ENCODE results near the gene CFAP74.
"Not testable (repeated sequence)": the region's sequence is repeated elsewhere in the genome, so short reads cannot be mapped to it uniquely, and the experiment has no call there.

CFAP74 gene

GRCh38 chr1:1883890-1884289 lies 119.7 kb downstream of the CFAP74 start:
- not testable (repeated sequence) for H3K27me3 ChIP-seq (ENCODE audit: insufficient read depth, low read length, poor library complexity); H3K4me3 ChIP-seq (ENCODE audit: low read length)

DNA sequence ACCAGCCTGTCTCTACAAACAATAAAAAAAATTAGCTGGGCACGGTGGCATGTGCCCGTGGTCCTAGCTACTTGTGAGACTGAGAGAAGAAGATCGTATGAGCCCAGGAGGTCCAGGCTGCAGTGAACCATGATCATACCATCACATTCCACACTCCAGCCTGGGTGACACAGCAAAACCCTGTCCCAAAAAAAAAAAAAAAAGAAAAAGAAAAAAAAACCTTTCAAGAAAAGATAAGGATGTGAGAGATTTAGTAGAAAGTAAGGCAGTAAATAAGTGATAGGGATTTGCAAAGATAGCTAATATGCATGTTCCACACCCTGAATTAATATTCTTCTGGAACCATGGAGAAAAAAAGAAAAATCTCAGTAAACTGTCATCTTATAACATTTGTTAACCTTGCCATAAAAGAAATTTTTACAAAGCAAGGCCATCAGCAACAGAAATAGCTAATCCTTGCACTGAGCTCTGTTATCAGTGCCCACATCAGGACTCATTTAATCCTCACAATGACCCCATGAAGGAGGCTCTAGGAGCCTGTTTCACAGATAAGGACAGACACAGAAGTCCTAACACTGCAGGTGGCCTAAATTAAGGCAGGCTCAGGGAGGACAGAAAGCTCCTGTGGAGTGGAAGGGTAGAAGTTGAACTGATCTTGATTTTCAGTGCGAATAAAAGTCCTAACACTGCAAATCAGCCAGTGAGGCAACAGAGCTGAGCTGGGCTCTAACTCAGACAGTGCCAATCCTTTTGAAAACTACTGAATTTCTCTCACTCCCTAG lies 120.3 kb downstream of the CFAP74 start:
- no peak overlapping the region for H3K23ac ChIP-seq (ENCODE audit: low read length)
- H3K4me2 ChIP-seq (ENCODE audit: low read length), result no peak overlapping the region
- DNase-seq, result peak; percentile 97
- no peak overlapping the region for H3K56ac ChIP-seq (ENCODE audit: low read length)
- H3K9ac ChIP-seq (ENCODE audit: low read length), result no peak overlapping the region
- H3K4me1 ChIP-seq (ENCODE audit: control insufficient read depth, low read depth, low read length), result peaks cover 4% of the 10 kb centered on the region
- H2BK15ac ChIP-seq (replicated peaks; ENCODE audit: low read depth), result no peak overlapping the region
- H2BK5ac ChIP-seq (ENCODE audit: low read length), result no peak overlapping the region
- peaks cover 2% of the 10 kb centered on the region for H3K79me1 ChIP-seq (ENCODE audit: low read length)
- no peak overlapping the region for H4K5ac ChIP-seq (ENCODE audit: low read length)
- no peak overlapping the region for H3K18ac ChIP-seq (ENCODE audit: low read length)
- H3K27ac ChIP-seq (ENCODE audit: low read depth, low read length), result no peak overlapping the region
- no peak overlapping the region for H2AK5ac ChIP-seq (ENCODE audit: low read length)
- no peak overlapping the region for H4K8ac ChIP-seq (ENCODE audit: low read depth, low read length)
- no peaks in the 10 kb centered on the region for H3K27me3 ChIP-seq (ENCODE audit: insufficient read depth, low read length, poor library complexity)
- peaks cover 83% of the 10 kb centered on the region for H3K79me2 ChIP-seq (ENCODE audit: control insufficient read depth, insufficient read depth, low read length)
- no peak overlapping the region for H3K4me3 ChIP-seq (ENCODE audit: low read length)
- WGBS (ENCODE audit: extremely low coverage, insufficient coverage, low lambda C conversion rate), result no CpG with 5 or more reads among the region's 4 CpGs
- H2BK120ac ChIP-seq (ENCODE audit: low read depth, low read length), result no peak overlapping the region
- no peaks in the 10 kb centered on the region for H3K36me3 ChIP-seq (ENCODE audit: control insufficient read depth, insufficient read depth, low read length)
- no peak overlapping the region for H3K4ac ChIP-seq (ENCODE audit: low read depth, low read length)

More at GRCh38 chr1:1883890-1884289, 119.7 kb downstream of the CFAP74 start:
- DNase-seq; H2AK5ac ChIP-seq (ENCODE audit: low read length); H3K4me2 ChIP-seq (ENCODE audit: low read length); H3K4ac ChIP-seq (ENCODE audit: low read depth, low read length); H3K9ac ChIP-seq (ENCODE audit: low read length); H3K56ac ChIP-seq (ENCODE audit: low read length); H3K27ac ChIP-seq (ENCODE audit: low read depth, low read length); H4K8ac ChIP-seq (ENCODE audit: low read depth, low read length); H4K5ac ChIP-seq (ENCODE audit: low read length); H3K4me1 ChIP-seq (ENCODE audit: control insufficient read depth, low read depth, low read length); H3K23ac ChIP-seq (ENCODE audit: low read length); H3K79me1 ChIP-seq (ENCODE audit: low read length); H3K18ac ChIP-seq (ENCODE audit: low read length); H2BK5ac ChIP-seq (ENCODE audit: low read length); H2BK120ac ChIP-seq (ENCODE audit: low read depth, low read length); H3K36me3 ChIP-seq (ENCODE audit: control insufficient read depth, insufficient read depth, low read length); H2BK15ac ChIP-seq (replicated peaks; ENCODE audit: low read depth): not testable (repeated sequence)
- WGBS (ENCODE audit: extremely low coverage, insufficient coverage, low lambda C conversion rate), result no CpG with 5 or more reads among the region's 11 CpGs
- H3K79me2 ChIP-seq (ENCODE audit: control insufficient read depth, insufficient read depth, low read length), result peaks cover 83% of the 10 kb centered on the region

GRCh38 chr1:1881727-1882126 lies 121.9 kb downstream of the CFAP74 start:
- Histone ChIP-seq H2AK5ac (ENCODE audit: low read length) (no peak overlapping the region), H3K4me3 (ENCODE audit: low read length) (no peak overlapping the region), H3K9ac (ENCODE audit: low read length) (no peak overlapping the region), H3K79me2 (ENCODE audit: control insufficient read depth, insufficient read depth, low read length) (peaks cover 80% of the 10 kb centered on the region), H3K36me3 (ENCODE audit: control insufficient read depth, insufficient read depth, low read length) (no peaks in the 10 kb centered on the region), H2BK120ac (ENCODE audit: low read depth, low read length) (no peak overlapping the region), H3K4me2 (ENCODE audit: low read length) (no peak overlapping the region), H4K8ac (ENCODE audit: low read depth, low read length) (no peak overlapping the region), H3K23ac (ENCODE audit: low read length) (no peak overlapping the region), H3K56ac (ENCODE audit: low read length) (peak overlapping the region; percentile 35), H3K79me1 (ENCODE audit: low read length) (peaks cover 2% of the 10 kb centered on the region), H3K4me1 (ENCODE audit: control insufficient read depth, low read depth, low read length) (peaks cover 4% of the 10 kb centered on the region), H3K18ac (ENCODE audit: low read length) (no peak overlapping the region), H3K27ac (ENCODE audit: low read depth, low read length) (no peak overlapping the region), H2BK15ac (replicated peaks; ENCODE audit: low read depth) (no peak overlapping the region), H3K4ac (ENCODE audit: low read depth, low read length) (no peak overlapping the region), H3K27me3 (ENCODE audit: insufficient read depth, low read length, poor library complexity) (no peaks in the 10 kb centered on the region), H4K5ac (ENCODE audit: low read length) (no peak overlapping the region), H2BK5ac (ENCODE audit: low read length) (no peak overlapping the region)
- WGBS (ENCODE audit: extremely low coverage, insufficient coverage, low lambda C conversion rate), result no CpG with 5 or more reads among the region's 6 CpGs
- DNase-seq, result no peak

DNA sequence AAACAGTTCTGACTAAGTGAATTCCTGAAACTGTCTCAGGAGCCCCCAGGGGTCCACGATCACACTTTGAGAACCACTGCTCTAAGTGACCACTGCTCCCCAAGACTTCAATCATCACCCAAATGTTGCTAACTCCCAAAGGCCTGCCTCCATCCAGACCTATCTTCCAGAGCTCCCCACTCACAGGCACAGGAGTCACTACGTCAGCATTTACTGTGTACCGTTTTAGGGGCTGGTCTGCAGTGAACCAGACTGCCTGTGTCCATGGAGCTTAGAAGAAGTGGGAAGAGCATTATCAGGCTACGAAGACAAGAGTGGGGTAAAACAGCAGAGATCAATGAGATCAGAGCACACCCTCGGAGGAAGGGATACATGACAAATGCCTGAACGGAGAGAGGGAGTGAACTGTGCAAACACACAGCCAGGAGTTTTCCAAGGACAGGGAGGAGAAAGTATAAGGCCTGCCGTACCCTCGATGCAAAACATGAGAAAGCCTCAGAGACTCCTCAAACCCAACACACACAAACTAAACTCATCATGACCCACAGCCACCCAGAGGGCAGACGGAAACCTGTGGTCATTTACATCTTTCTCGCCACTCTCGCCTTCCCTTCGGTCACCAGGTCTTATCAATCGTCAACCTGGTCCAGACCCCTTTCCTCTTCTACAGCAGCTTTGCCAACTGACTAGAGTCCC lies 122.8 kb downstream of the CFAP74 start:
- H4K5ac ChIP-seq (ENCODE audit: low read length), result no peak overlapping the region
- H3K23ac ChIP-seq (ENCODE audit: low read length), result no peak overlapping the region
- WGBS (ENCODE audit: extremely low coverage, insufficient coverage, low lambda C conversion rate), result no CpG with 5 or more reads among the region's 13 CpGs
- no peak overlapping the region for H3K18ac ChIP-seq (ENCODE audit: low read length)
- no peak overlapping the region for H3K9ac ChIP-seq (ENCODE audit: low read length)
- peaks cover 80% of the 10 kb centered on the region for H3K79me2 ChIP-seq (ENCODE audit: control insufficient read depth, insufficient read depth, low read length)
- H3K27ac ChIP-seq (ENCODE audit: low read depth, low read length), result no peak overlapping the region
- H3K27me3 ChIP-seq (ENCODE audit: insufficient read depth, low read length, poor library complexity), result no peaks in the 10 kb centered on the region
- no peak overlapping the region for H2AK5ac ChIP-seq (ENCODE audit: low read length)
- H2BK15ac ChIP-seq (replicated peaks; ENCODE audit: low read depth), result no peak overlapping the region
- H3K4me1 ChIP-seq (ENCODE audit: control insufficient read depth, low read depth, low read length), result peaks cover 4% of the 10 kb centered on the region
- H3K4me3 ChIP-seq (ENCODE audit: low read length), result no peak overlapping the region
- no peak overlapping the region for H2BK5ac ChIP-seq (ENCODE audit: low read length)
- no peaks in the 10 kb centered on the region for H3K36me3 ChIP-seq (ENCODE audit: control insufficient read depth, insufficient read depth, low read length)
- H2BK120ac ChIP-seq (ENCODE audit: low read depth, low read length), result no peak overlapping the region
- no peak overlapping the region for H3K4ac ChIP-seq (ENCODE audit: low read depth, low read length)
- no peak overlapping the region for H3K4me2 ChIP-seq (ENCODE audit: low read length)
- peaks cover 2% of the 10 kb centered on the region for H3K79me1 ChIP-seq (ENCODE audit: low read length)
- no peak overlapping the region for H4K8ac ChIP-seq (ENCODE audit: low read depth, low read length)
- H3K56ac ChIP-seq (ENCODE audit: low read length), result no peak overlapping the region
- no peak for DNase-seq

- Histone ChIP-seq H3K9ac (ENCODE audit: low read length) (no peak overlapping the region), H3K4me2 (ENCODE audit: low read length) (no peak overlapping the region), H2AK5ac (ENCODE audit: low read length) (no peak overlapping the region), H3K4me3 (ENCODE audit: low read length) (no peak overlapping the region), H2BK120ac (ENCODE audit: low read depth, low read length) (no peak overlapping the region), H3K79me1 (ENCODE audit: low read length) (peaks cover 2% of the 10 kb centered on the region), H3K23ac (ENCODE audit: low read length) (no peak overlapping the region), H3K79me2 (ENCODE audit: control insufficient read depth, insufficient read depth, low read length) (peaks cover 84% of the 10 kb centered on the region), H4K8ac (ENCODE audit: low read depth, low read length) (no peak overlapping the region), H2BK5ac (ENCODE audit: low read length) (no peak overlapping the region), H2BK15ac (replicated peaks; ENCODE audit: low read depth) (no peak overlapping the region), H3K56ac (ENCODE audit: low read length) (no peak overlapping the region), H3K4ac (ENCODE audit: low read depth, low read length) (no peak overlapping the region), H3K18ac (ENCODE audit: low read length) (no peak overlapping the region), H3K27ac (ENCODE audit: low read depth, low read length) (no peak overlapping the region), H3K27me3 (ENCODE audit: insufficient read depth, low read length, poor library complexity) (no peaks in the 10 kb centered on the region), H3K4me1 (ENCODE audit: control insufficient read depth, low read depth, low read length) (peaks cover 4% of the 10 kb centered on the region), H3K36me3 (ENCODE audit: control insufficient read depth, insufficient read depth, low read length) (no peaks in the 10 kb centered on the region), H4K5ac (ENCODE audit: low read length) (no peak overlapping the region)
- DNase-seq, result no peak
- no CpG with 5 or more reads among the region's 5 CpGs for WGBS (ENCODE audit: extremely low coverage, insufficient coverage, low lambda C conversion rate)
Measured at GRCh38 chr1:1879942-1880341, 123.6 kb downstream of the CFAP74 start.
